ENCODE data around the gene RPTOR.
A peak's percentile ranks its signal among the peaks of the same experiment; 100 is the strongest.

The RPTOR gene

GRCh38 chr17:80646328-80646727, 101.7 kb downstream of the RPTOR start:
- DNase-seq: no peak

GRCh38 chr17:80647746-80648145, 103.1 kb downstream of the RPTOR start:
- peak; percentile 27 for DNase-seq

GRCh38 chr17:80649200-80649644, 104.6 kb downstream of the RPTOR start:
- DNase-seq: no peak

- DNase-seq: peak; percentile 86
These were observed 105.2 kb downstream of the RPTOR start for GRCh38 chr17:80649672-80650330.

GRCh38 chr17:80650331-80650672, 105.7 kb downstream of the RPTOR start:
- no peak for DNase-seq

- no peak for DNase-seq
These were observed 106.3 kb downstream of the RPTOR start for GRCh38 chr17:80650751-80651518.

- DNase-seq: no peak
These were observed 108.2 kb downstream of the RPTOR start for GRCh38 chr17:80652756-80653330.

- no peak for DNase-seq
These were observed 109.2 kb downstream of the RPTOR start for GRCh38 chr17:80653856-80654255.

GRCh38 chr17:80655608-80656007, 111.0 kb downstream of the RPTOR start:
- no peak for DNase-seq

- DNase-seq: peak; percentile 29
These were observed 112.0 kb downstream of the RPTOR start for GRCh38 chr17:80656590-80656989.

- DNase-seq: no peak
These were observed 112.9 kb downstream of the RPTOR start for GRCh38 chr17:80657561-80657960.

- DNase-seq: no peak
These were observed 114.2 kb downstream of the RPTOR start for GRCh38 chr17:80658821-80659220.

- no peak for DNase-seq
These were observed 115.0 kb downstream of the RPTOR start for GRCh38 chr17:80659651-80660050.

- DNase-seq: no peak
These were observed 116.0 kb downstream of the RPTOR start for GRCh38 chr17:80660527-80661198.

GRCh38 chr17:80662557-80662956, 117.9 kb downstream of the RPTOR start:
- no peak for DNase-seq

- DNase-seq: peak; percentile 60
These were observed 119.2 kb downstream of the RPTOR start for GRCh38 chr17:80663781-80664206.

- DNase-seq: no peak
These were observed 119.7 kb downstream of the RPTOR start for GRCh38 chr17:80664217-80664790.

- no peak for DNase-seq
These were observed 121.2 kb downstream of the RPTOR start for GRCh38 chr17:80665792-80666191.

- no peak for DNase-seq
These were observed 122.2 kb downstream of the RPTOR start for GRCh38 chr17:80666867-80667266.

GRCh38 chr17:80667462-80668277, 123.0 kb downstream of the RPTOR start:
- no peak for DNase-seq

GRCh38 chr17:80668375-80669148, 123.9 kb downstream of the RPTOR start:
- DNase-seq: no peak
